ENCODE results near the gene NDN.

NDN gene

GRCh38 chr15:23670970-23671369, 16.1 kb downstream of the NDN start:
- no peak overlapping the region for H3K4me3 ChIP-seq (ENCODE audit: low read depth, low read length)
- no peaks in the 10 kb centered on the region for H3K36me3 ChIP-seq (ENCODE audit: control insufficient read depth, insufficient read depth, low read length)
- no peaks in the 10 kb centered on the region for H3K27me3 ChIP-seq (ENCODE audit: control insufficient read depth, insufficient read depth, low read length)
- no peak overlapping the region for H3K9ac ChIP-seq (ENCODE audit: low read depth, low read length)
- H3K4me1 ChIP-seq (ENCODE audit: control insufficient read depth, insufficient read depth, low read length): no peaks in the 10 kb centered on the region
- no peaks in the 10 kb centered on the region for H3K9me3 ChIP-seq (ENCODE audit: control insufficient read depth, insufficient read depth, low read length)

GRCh38 chr15:23663232-23663631, 23.9 kb downstream of the NDN start:
- no peaks in the 10 kb centered on the region for H3K27me3 ChIP-seq (ENCODE audit: control insufficient read depth, insufficient read depth, low read length)

GRCh38 chr15:23648920-23649515, 38.1 kb downstream of the NDN start:
- Histone ChIP-seq H3K9ac (ENCODE audit: low read depth, low read length) (no peak overlapping the region), H3K36me3 (ENCODE audit: control insufficient read depth, insufficient read depth, low read length) (no peaks in the 10 kb centered on the region), H3K4me3 (ENCODE audit: low read depth, low read length) (no peak overlapping the region), H3K27me3 (ENCODE audit: control insufficient read depth, insufficient read depth, low read length) (peaks cover 6% of the 10 kb centered on the region), H3K4me1 (ENCODE audit: control insufficient read depth, insufficient read depth, low read length) (peaks cover 2% of the 10 kb centered on the region), H3K9me3 (ENCODE audit: control insufficient read depth, insufficient read depth, low read length) (no peaks in the 10 kb centered on the region)

More at GRCh38 chr15:23663232-23663631, 23.9 kb downstream of the NDN start:
- no peak overlapping the region for H3K9ac ChIP-seq (ENCODE audit: low read depth, low read length)
- no peaks in the 10 kb centered on the region for H3K9me3 ChIP-seq (ENCODE audit: control insufficient read depth, insufficient read depth, low read length)
- H3K4me1 ChIP-seq (ENCODE audit: control insufficient read depth, insufficient read depth, low read length): no peaks in the 10 kb centered on the region
- no peaks in the 10 kb centered on the region for H3K36me3 ChIP-seq (ENCODE audit: control insufficient read depth, insufficient read depth, low read length)
- H3K4me3 ChIP-seq (ENCODE audit: low read depth, low read length): no peak overlapping the region

- Histone ChIP-seq H3K9me3 (ENCODE audit: control insufficient read depth, insufficient read depth, low read length) (no peaks in the 10 kb centered on the region), H3K4me3 (ENCODE audit: low read depth, low read length) (peak within 1 kb of the TSS; percentile 87), H3K36me3 (ENCODE audit: control insufficient read depth, insufficient read depth, low read length) (no peaks in the 10 kb centered on the region), H3K27me3 (ENCODE audit: control insufficient read depth, insufficient read depth, low read length) (peaks cover 6% of the 10 kb centered on the region), H3K4me1 (ENCODE audit: control insufficient read depth, insufficient read depth, low read length) (peaks cover 2% of the 10 kb centered on the region), H3K9ac (ENCODE audit: low read depth, low read length) (peak within 1 kb of the TSS; percentile 98)
Observed at GRCh38 chr15:23647421-23648370, 39.4 kb downstream of the NDN start, which contains the start of gene MAGEL2. MAGEL2 (minus strand) TSS chr15:23647867; CDS start chr15:23647742, 125 bp downstream.

GRCh38 chr15:23647001-23647295, 40.2 kb downstream of the NDN start:
- H3K4me3 ChIP-seq (ENCODE audit: low read depth, low read length): peak overlapping the region; percentile 87
- H3K9ac ChIP-seq (ENCODE audit: low read depth, low read length): no peak overlapping the region
- no peaks in the 10 kb centered on the region for H3K36me3 ChIP-seq (ENCODE audit: control insufficient read depth, insufficient read depth, low read length)
- H3K27me3 ChIP-seq (ENCODE audit: control insufficient read depth, insufficient read depth, low read length): peaks cover 6% of the 10 kb centered on the region
- H3K9me3 ChIP-seq (ENCODE audit: control insufficient read depth, insufficient read depth, low read length): no peaks in the 10 kb centered on the region
- peaks cover 2% of the 10 kb centered on the region for H3K4me1 ChIP-seq (ENCODE audit: control insufficient read depth, insufficient read depth, low read length)

GRCh38 chr15:23646165-23647000, 40.7 kb downstream of the NDN start:
- Histone ChIP-seq H3K36me3 (ENCODE audit: control insufficient read depth, insufficient read depth, low read length) (no peaks in the 10 kb centered on the region), H3K9me3 (ENCODE audit: control insufficient read depth, insufficient read depth, low read length) (no peaks in the 10 kb centered on the region), H3K9ac (ENCODE audit: low read depth, low read length) (no peak overlapping the region), H3K27me3 (ENCODE audit: control insufficient read depth, insufficient read depth, low read length) (peaks cover 6% of the 10 kb centered on the region), H3K4me1 (ENCODE audit: control insufficient read depth, insufficient read depth, low read length) (peaks cover 2% of the 10 kb centered on the region), H3K4me3 (ENCODE audit: low read depth, low read length) (peak overlapping the region; percentile 87)

- H3K27me3 ChIP-seq (ENCODE audit: control insufficient read depth, insufficient read depth, low read length): peaks cover 6% of the 10 kb centered on the region
- no peak overlapping the region for H3K9ac ChIP-seq (ENCODE audit: low read depth, low read length)
- peak overlapping the region; percentile 22 for H3K4me3 ChIP-seq (ENCODE audit: low read depth, low read length)
- H3K4me1 ChIP-seq (ENCODE audit: control insufficient read depth, insufficient read depth, low read length): peaks cover 2% of the 10 kb centered on the region
- H3K36me3 ChIP-seq (ENCODE audit: control insufficient read depth, insufficient read depth, low read length): no peaks in the 10 kb centered on the region
- H3K9me3 ChIP-seq (ENCODE audit: control insufficient read depth, insufficient read depth, low read length): no peaks in the 10 kb centered on the region
Observed at GRCh38 chr15:23645371-23646164, 41.5 kb downstream of the NDN start.

- Histone ChIP-seq H3K9ac (ENCODE audit: low read depth, low read length) (no peak overlapping the region), H3K27me3 (ENCODE audit: control insufficient read depth, insufficient read depth, low read length) (peaks cover 6% of the 10 kb centered on the region), H3K36me3 (ENCODE audit: control insufficient read depth, insufficient read depth, low read length) (no peaks in the 10 kb centered on the region), H3K4me3 (ENCODE audit: low read depth, low read length) (no peak overlapping the region), H3K4me1 (ENCODE audit: control insufficient read depth, insufficient read depth, low read length) (peaks cover 2% of the 10 kb centered on the region), H3K9me3 (ENCODE audit: control insufficient read depth, insufficient read depth, low read length) (no peaks in the 10 kb centered on the region)
Observed at GRCh38 chr15:23644829-23645228, 42.3 kb downstream of the NDN start.

GRCh38 chr15:23642413-23643044, 44.6 kb downstream of the NDN start:
- H3K27me3 ChIP-seq (ENCODE audit: control insufficient read depth, insufficient read depth, low read length): no peaks in the 10 kb centered on the region
- H3K9me3 ChIP-seq (ENCODE audit: control insufficient read depth, insufficient read depth, low read length): no peaks in the 10 kb centered on the region
- H3K9ac ChIP-seq (ENCODE audit: low read depth, low read length): no peak overlapping the region
- no peaks in the 10 kb centered on the region for H3K4me1 ChIP-seq (ENCODE audit: control insufficient read depth, insufficient read depth, low read length)
- H3K36me3 ChIP-seq (ENCODE audit: control insufficient read depth, insufficient read depth, low read length): no peaks in the 10 kb centered on the region
- H3K4me3 ChIP-seq (ENCODE audit: low read depth, low read length): peak overlapping the region; percentile 50

Measured in iPS-15b (cell line).